ENCODE results near the gene AQP1. TPM values are rescaled to one million over a fixed set of nuclear protein-coding genes. Genes with fewer than 3 reads are reported as not detected.

AQP1 gene
- total RNA-seq, 1 donor from 2014 or later: 2.5 TPM

- Histone ChIP-seq H3K4me3 (ENCODE audit: low read depth, low read length) (no peak overlapping the region), H3K36me3 (ENCODE audit: control insufficient read depth, insufficient read depth, low read length) (no peaks in the 10 kb centered on the region), H3K27me3 (ENCODE audit: control insufficient read depth, insufficient read depth, low read length) (no peaks in the 10 kb centered on the region)
- no peak for TF ChIP-seq CTCF (IDR thresholded peaks at IDR 0.05; ENCODE audit: insufficient read depth, low read length, poor library complexity, severe bottlenecking)
- no peak for DNase-seq (ENCODE audit: low read depth)
Observed at GRCh38 chr7:30935569-30935877, 23.9 kb downstream of the AQP1 start.

GRCh38 chr7:30936650-30937245 is 25.1 kb downstream of the AQP1 start:
- Histone ChIP-seq H3K36me3 (ENCODE audit: control insufficient read depth, insufficient read depth, low read length) (no peaks in the 10 kb centered on the region), H3K27me3 (ENCODE audit: control insufficient read depth, insufficient read depth, low read length) (no peaks in the 10 kb centered on the region), H3K4me3 (ENCODE audit: low read depth, low read length) (no peak overlapping the region)
- DNase-seq (ENCODE audit: low read depth): no peak
- TF ChIP-seq CTCF (IDR thresholded peaks at IDR 0.05; ENCODE audit: insufficient read depth, low read length, poor library complexity, severe bottlenecking): no peak

DNA sequence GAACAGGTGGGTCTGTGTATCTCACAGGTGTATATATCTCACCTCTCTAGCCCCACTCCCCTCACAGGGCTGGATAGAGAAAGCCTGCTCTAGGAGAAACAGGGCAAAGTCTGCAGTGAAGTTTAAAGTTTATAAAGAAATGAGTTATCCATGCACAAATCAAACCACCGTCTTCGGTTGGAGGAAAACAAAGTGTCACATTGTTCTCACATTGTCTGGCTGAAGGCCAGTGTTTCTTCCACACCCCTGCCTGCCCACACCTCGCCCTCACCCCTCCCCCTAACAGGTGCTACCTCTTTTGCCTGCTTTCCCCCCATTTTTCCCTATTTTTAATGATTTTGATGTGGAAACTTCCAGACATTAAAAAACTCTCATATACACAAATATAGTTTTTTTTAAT is 25.8 kb downstream of the AQP1 start:
- Histone ChIP-seq H3K36me3 (ENCODE audit: control insufficient read depth, insufficient read depth, low read length) (no peaks in the 10 kb centered on the region), H3K27me3 (ENCODE audit: control insufficient read depth, insufficient read depth, low read length) (no peaks in the 10 kb centered on the region), H3K4me3 (ENCODE audit: low read depth, low read length) (no peak overlapping the region)
- DNase-seq (ENCODE audit: low read depth): no peak
- TF ChIP-seq CTCF (IDR thresholded peaks at IDR 0.05; ENCODE audit: insufficient read depth, low read length, poor library complexity, severe bottlenecking): no peak

- Histone ChIP-seq H3K27me3 (ENCODE audit: control insufficient read depth, insufficient read depth, low read length) (no peaks in the 10 kb centered on the region), H3K36me3 (ENCODE audit: control insufficient read depth, insufficient read depth, low read length) (no peaks in the 10 kb centered on the region), H3K4me3 (ENCODE audit: low read depth, low read length) (peak overlapping the region; percentile 0)
- peak; percentile 44 for DNase-seq (ENCODE audit: low read depth)
- TF ChIP-seq CTCF (IDR thresholded peaks at IDR 0.05; ENCODE audit: insufficient read depth, low read length, poor library complexity, severe bottlenecking): peak; percentile 98
Observed at GRCh38 chr7:30938435-30939316, 27.0 kb downstream of the AQP1 start.

DNA sequence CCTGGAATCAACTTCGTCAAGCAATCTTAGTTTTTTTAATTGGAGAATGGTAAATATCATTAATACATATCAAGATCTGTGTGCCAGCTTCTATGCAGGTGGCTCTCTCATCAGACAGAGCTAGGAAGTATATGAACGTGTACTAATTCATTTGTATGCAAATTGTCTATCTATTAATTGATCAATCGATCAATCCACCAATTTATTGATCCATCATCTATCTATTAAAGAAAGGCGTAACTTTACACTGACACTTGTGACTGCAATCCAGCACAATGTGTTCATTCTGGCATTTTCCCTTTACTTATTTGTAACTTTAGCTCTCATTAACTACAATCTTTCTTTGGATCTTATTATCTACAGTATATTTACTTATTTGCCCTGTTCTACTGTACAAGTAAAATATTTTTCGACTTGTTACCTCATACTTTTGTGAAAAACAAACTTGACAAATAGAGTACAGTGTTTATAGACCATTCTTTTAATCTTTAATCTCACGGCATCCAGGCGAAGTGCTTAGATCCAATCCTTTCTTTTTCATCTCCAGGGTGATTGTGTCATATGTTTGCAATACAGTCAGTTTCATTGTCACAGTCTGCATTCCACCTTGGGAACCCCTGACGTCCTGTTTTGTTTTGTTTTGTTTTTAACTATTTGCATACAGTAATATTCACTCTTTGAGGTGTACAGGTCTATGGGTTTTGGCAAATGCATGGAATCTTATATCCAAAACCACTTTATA is 30.1 kb downstream of the AQP1 start:
- no peaks in the 10 kb centered on the region for H3K36me3 ChIP-seq (ENCODE audit: control insufficient read depth, insufficient read depth, low read length)
- no peak for TF ChIP-seq CTCF (IDR thresholded peaks at IDR 0.05; ENCODE audit: insufficient read depth, low read length, poor library complexity, severe bottlenecking)
- DNase-seq (ENCODE audit: low read depth): no peak
- H3K27me3 ChIP-seq (ENCODE audit: control insufficient read depth, insufficient read depth, low read length): no peaks in the 10 kb centered on the region
- H3K4me3 ChIP-seq (ENCODE audit: low read depth, low read length): no peak overlapping the region

Data from kidney epithelial cell (primary cell).